ENCODE results near the gene CARS2. TPM values are rescaled to one million over a fixed set of nuclear protein-coding genes. Genes with fewer than 3 reads are reported as not detected.

The CARS2 gene
- total and polyA plus RNA-seq, 2 experiments from 2014 or later, result 39.0 to 53.5 TPM

GRCh38 chr13:110593430-110594130 lies 112.3 kb downstream of the CARS2 start:
- H3K4me2 ChIP-seq, result no peak overlapping the region
- peak; percentile 76 for DNase-seq (ENCODE audit: low spot score)

DNA sequence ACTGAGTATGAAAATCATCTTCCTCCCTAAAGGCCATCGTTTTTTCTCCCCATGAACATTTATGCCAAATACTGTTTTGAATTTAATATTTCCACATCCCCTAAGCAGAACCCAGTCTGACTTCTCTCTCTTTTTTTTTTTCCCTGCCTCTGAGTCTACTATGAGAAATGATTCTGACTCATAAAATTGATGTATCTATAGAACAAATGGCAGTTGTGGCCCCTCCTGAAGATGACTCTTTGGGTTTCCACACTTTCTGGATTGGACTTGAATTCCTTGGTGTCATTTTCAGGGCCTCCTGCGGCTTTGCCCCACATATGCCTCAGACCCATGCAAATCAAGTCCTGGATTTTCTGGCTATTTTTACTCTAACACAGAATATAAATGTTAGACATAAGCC lies 113.3 kb downstream of the CARS2 start:
- H3K36me3 ChIP-seq (ENCODE audit: insufficient read depth), result no peaks in the 10 kb centered on the region
- H3F3A ChIP-seq (replicated peaks; ENCODE audit: low read depth), result no peaks in the 10 kb centered on the region
- no peaks in the 10 kb centered on the region for H3K9me2 ChIP-seq (ENCODE audit: insufficient read depth)
- H3K4me2 ChIP-seq, result no peak overlapping the region
- Mint-ChIP-seq H3K9me3 (no peaks in the 10 kb centered on the region), H3K4me3 (no peak overlapping the region), H3K36me3 (ENCODE audit: low read depth) (no peaks in the 10 kb centered on the region), H3K27me3 (ENCODE audit: insufficient read depth, low read depth, poor library complexity) (peaks cover 4% of the 10 kb centered on the region), H3K27ac (no peak overlapping the region), H3K4me1 (peaks cover 8% of the 10 kb centered on the region; the same call in 2 of the 3 replicates)
- H4K20me1 ChIP-seq (replicated peaks; ENCODE audit: insufficient read depth), result no peaks in the 10 kb centered on the region
- H3K4me1 ChIP-seq (ENCODE audit: insufficient read depth), result no peaks in the 10 kb centered on the region
- no peak for ATAC-seq
- no peaks in the 10 kb centered on the region for H3K79me2 ChIP-seq (replicated peaks; ENCODE audit: insufficient read depth)
- H3K4me3 ChIP-seq, result no peak overlapping the region
- no peaks in the 10 kb centered on the region for H3K27me3 ChIP-seq (ENCODE audit: insufficient read depth)
- H2AFZ ChIP-seq, result no peak overlapping the region
- no peak for TF ChIP-seq ZNF114 (CRISPR knock-in tag; IDR thresholded peaks at IDR 0.05)
- H3K27ac ChIP-seq (ENCODE audit: low read depth), result no peak overlapping the region
- DNase-seq (ENCODE audit: low spot score), result no peak

More at GRCh38 chr13:110593430-110594130, 112.3 kb downstream of the CARS2 start:
- no peak overlapping the region for H3K4me3 Mint-ChIP-seq
- Histone ChIP-seq H3K4me3 (no peak overlapping the region), H3K36me3 (ENCODE audit: insufficient read depth) (no peaks in the 10 kb centered on the region), H3K27me3 (ENCODE audit: insufficient read depth) (no peaks in the 10 kb centered on the region), H3K79me2 (replicated peaks; ENCODE audit: insufficient read depth) (no peaks in the 10 kb centered on the region), H3K4me1 (ENCODE audit: insufficient read depth) (no peaks in the 10 kb centered on the region), H4K20me1 (replicated peaks; ENCODE audit: insufficient read depth) (no peaks in the 10 kb centered on the region), H3K27ac (ENCODE audit: low read depth) (no peak overlapping the region), H3F3A (replicated peaks; ENCODE audit: low read depth) (no peaks in the 10 kb centered on the region), H2AFZ (no peak overlapping the region), H3K9me2 (ENCODE audit: insufficient read depth) (no peaks in the 10 kb centered on the region)
- H3K27me3 Mint-ChIP-seq (ENCODE audit: insufficient read depth, low read depth, poor library complexity), result peaks cover 4% of the 10 kb centered on the region
- H3K36me3 Mint-ChIP-seq (ENCODE audit: low read depth), result no peaks in the 10 kb centered on the region
- TF ChIP-seq, protein P1, sequence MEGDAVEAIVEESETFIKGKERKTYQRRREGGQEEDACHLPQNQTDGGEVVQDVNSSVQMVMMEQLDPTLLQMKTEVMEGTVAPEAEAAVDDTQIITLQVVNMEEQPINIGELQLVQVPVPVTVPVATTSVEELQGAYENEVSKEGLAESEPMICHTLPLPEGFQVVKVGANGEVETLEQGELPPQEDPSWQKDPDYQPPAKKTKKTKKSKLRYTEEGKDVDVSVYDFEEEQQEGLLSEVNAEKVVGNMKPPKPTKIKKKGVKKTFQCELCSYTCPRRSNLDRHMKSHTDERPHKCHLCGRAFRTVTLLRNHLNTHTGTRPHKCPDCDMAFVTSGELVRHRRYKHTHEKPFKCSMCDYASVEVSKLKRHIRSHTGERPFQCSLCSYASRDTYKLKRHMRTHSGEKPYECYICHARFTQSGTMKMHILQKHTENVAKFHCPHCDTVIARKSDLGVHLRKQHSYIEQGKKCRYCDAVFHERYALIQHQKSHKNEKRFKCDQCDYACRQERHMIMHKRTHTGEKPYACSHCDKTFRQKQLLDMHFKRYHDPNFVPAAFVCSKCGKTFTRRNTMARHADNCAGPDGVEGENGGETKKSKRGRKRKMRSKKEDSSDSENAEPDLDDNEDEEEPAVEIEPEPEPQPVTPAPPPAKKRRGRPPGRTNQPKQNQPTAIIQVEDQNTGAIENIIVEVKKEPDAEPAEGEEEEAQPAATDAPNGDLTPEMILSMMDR (conservative IDR thresholded peaks at IDR 0.05; ENCODE audit: low read depth in 2 of 2), result peak; percentile 68 to 72
- TF ChIP-seq POLR2AphosphoS5 (IDR thresholded peaks at IDR 0.05; ENCODE audit: low read depth), result no peak
- peak; percentile 84 for ATAC-seq
- no peaks in the 10 kb centered on the region for H3K9me3 Mint-ChIP-seq
- no peak overlapping the region for H3K27ac Mint-ChIP-seq
- peaks cover 8% of the 10 kb centered on the region; the same call in 2 of the 3 replicates for H3K4me1 Mint-ChIP-seq

Other genes with a start within 250 kb of the CARS2 start
- gene RAB20, start 144.4 kb downstream of the CARS2 start, total RNA-seq (2014; rRNA removed; shearing (Covaris generic)), result 26.6 and 32.1 TPM in 2 replicates
- gene RAB20, start 144.4 kb downstream of the CARS2 start, polyA plus RNA-seq (2016; fragmentation: Nextera tagmentation; extraction: Ambion mirVana), result 11.8 and 12.3 TPM in 2 replicates
- gene NAXD, start 90.6 kb downstream of the CARS2 start, total RNA-seq (2014; rRNA removed; shearing (Covaris generic)), result 16.1 and 18.5 TPM in 2 replicates
- gene NAXD, start 90.6 kb downstream of the CARS2 start, polyA plus RNA-seq (2016; fragmentation: Nextera tagmentation; extraction: Ambion mirVana), result 15.3 and 16.9 TPM in 2 replicates
- 34.4 and 35.8 TPM in 2 replicates for gene ING1, start 7.6 kb upstream of the CARS2 start, total RNA-seq (2014; rRNA removed; shearing (Covaris generic))
- 26.9 and 27.4 TPM in 2 replicates for gene ING1, start 7.6 kb upstream of the CARS2 start, polyA plus RNA-seq (2016; fragmentation: Nextera tagmentation; extraction: Ambion mirVana)
- gene ANKRD10, start 209.0 kb upstream of the CARS2 start, total RNA-seq (2014; rRNA removed; shearing (Covaris generic)), result 224 and 250 TPM in 2 replicates
- gene ANKRD10, start 209.0 kb upstream of the CARS2 start, polyA plus RNA-seq (2016; fragmentation: Nextera tagmentation; extraction: Ambion mirVana), result 210 and 277 TPM in 2 replicates

All from GM23338 (cell line).